HepG2 (cell line): ENCODE data around the gene WDR81. TPM values are rescaled to one million over a fixed set of nuclear protein-coding genes. Genes with fewer than 3 reads are reported as not detected.
A peak's percentile ranks its signal among the peaks of the same experiment; 100 is the strongest.

Experiments
- ARID3A ChIP-seq: IDR thresholded peaks from 2 replicates; pipeline ENCODE4 v1.6.1; 2012; ENCODE audit warnings: low read depth, low read length, improper control_type of control experiment
- ATF7-NPFF ChIP-seq: sonication (generic); formaldehyde crosslinking; IDR thresholded peaks from 2 replicates; pipeline ENCODE4 v1.8.1; 2023; ENCODE audit warnings: mild to moderate bottlenecking, low read depth, missing genetic modification reagents, moderate library complexity
- ERF ChIP-seq: IDR thresholded peaks from 2 replicates; pipeline ENCODE4 v1.6.1; 2018; ENCODE audit warnings: missing biosample characterization, missing genetic modification reagents
- HCFC1 ChIP-seq: fragments of 150-350 bp; IDR thresholded peaks from 2 replicates; pipeline ENCODE4 v1.6.1; 2014; ENCODE audit warnings: low read depth, low read length
- HNF4G ChIP-seq, 2 experiments: sonication (generic) in 1 of 2; formaldehyde crosslinking in 1 of 2; IDR thresholded peaks; 2 replicates each; pipeline versions ENCODE4 v1.4.0 to v1.6.1; 2011 to 2020; ENCODE audit warnings: borderline replicate concordance in 2 of 2, low read depth in 2 of 2, mild to moderate bottlenecking in 2 of 2, low read length in 1 of 2, missing genetic modification reagents in 1 of 2, moderate library complexity in 1 of 2
- MLX ChIP-seq: IDR thresholded peaks from 2 replicates; pipeline ENCODE4 v1.6.1; 2016
- NCOA5 ChIP-seq: sonication (generic); formaldehyde crosslinking; IDR thresholded peaks from 2 replicates; pipeline ENCODE4 v1.4.0; 2020; ENCODE audit warnings: missing genetic modification reagents
- NR2C2 ChIP-seq: sonication (generic); formaldehyde crosslinking; IDR thresholded peaks from 2 replicates; pipeline ENCODE4 v1.4.0; 2020; ENCODE audit warnings: missing genetic modification reagents, mild to moderate bottlenecking, moderate library complexity, borderline replicate concordance
- NR2F1 ChIP-seq, 2 experiments: fragments of 450-650 bp in 1 of 2; formaldehyde crosslinking in 1 of 2; IDR thresholded peaks; 2 replicates each; pipeline versions ENCODE4 v1.5.0 to v1.6.1; 2016 to 2020; ENCODE audit warnings: mild to moderate bottlenecking in 1 of 2, missing compliant biosample characterization in 1 of 2, missing genetic modification reagents in 1 of 2, moderate library complexity in 1 of 2
- TARDBP ChIP-seq: sonication (generic); formaldehyde crosslinking; IDR thresholded peaks from 2 replicates; pipeline ENCODE4 v1.8.0; 2022; ENCODE audit warnings: mild to moderate bottlenecking, missing genetic modification reagents
- TGIF2 ChIP-seq: IDR thresholded peaks from 2 replicates; pipeline ENCODE4 v1.6.1; 2016; ENCODE audit warnings: control low read depth, missing compliant biosample characterization
- ZNF263 ChIP-seq: sonication (generic); formaldehyde crosslinking; IDR thresholded peaks from 2 replicates; pipeline ENCODE4 v1.4.0; 2020; ENCODE audit warnings: missing genetic modification reagents
- ZNF264 ChIP-seq: sonication (generic); formaldehyde crosslinking; IDR thresholded peaks from 2 replicates; pipeline ENCODE4 v1.4.0; 2020; ENCODE audit warnings: missing genetic modification reagents
- ZNF337 ChIP-seq: sonication (generic); formaldehyde crosslinking; IDR thresholded peaks from 2 replicates; pipeline ENCODE4 v1.5.1; 2020; ENCODE audit warnings: missing genetic modification reagents, low read depth, mild to moderate bottlenecking, borderline replicate concordance
- ZNF749 ChIP-seq: sonication (generic); formaldehyde crosslinking; IDR thresholded peaks from 2 replicates; pipeline ENCODE4 v1.8.0; 2022; ENCODE audit warnings: mild to moderate bottlenecking, missing genetic modification reagents, moderate library complexity, borderline replicate concordance
- polyA plus RNA-seq, 8 experiments: library from polyadenylated mRNA; depleted of rRNA in 3 of 8; stranded (reverse) in 7 of 8; unstranded in 1 of 8; fragments of >200 nt; fragmentation: Illumina TruSeq in 4 of 8; extraction: Trizol in 4 of 8; gene quantifications; 2 replicates each; pipeline versions ENCODE4 v1.2.1 to v1.2.3, GENCODE V29; 2011 to 2016; ENCODE audit warnings: low read depth in 4 of 8, missing spikeins in 1 of 8, mixed read lengths in 1 of 8; ENCODE audit not compliant: insufficient read depth in 1 of 8
- total RNA-seq, 5 experiments: library from RNA; depleted of rRNA; stranded (reverse); fragments of >200 nt; fragmentation: Illumina TruSeq; extraction: Trizol; gene quantifications; 2 replicates each; pipeline ENCODE4 v1.2.3, GENCODE V29; 2016; ENCODE audit warnings: low read depth in 1 of 5
- TF ChIP-seq, protein P1 (sequence below): sonication (generic); formaldehyde crosslinking; IDR thresholded peaks from 2 replicates; pipeline ENCODE4 v1.9.0; 2022; ENCODE audit warnings: missing genetic modification reagents, mild to moderate bottlenecking, borderline replicate concordance
- TF ChIP-seq, protein P2 (sequence below), 2 experiments: sonication (generic) in 1 of 2; formaldehyde crosslinking in 1 of 2; IDR thresholded peaks; 2 replicates each; pipeline versions ENCODE4 v1.5.1 to v1.6.1; 2011 to 2020; ENCODE audit warnings: borderline replicate concordance in 1 of 2, low read depth in 1 of 2, low read length in 1 of 2, mild to moderate bottlenecking in 1 of 2, missing genetic modification reagents in 1 of 2, moderate library complexity in 1 of 2

The WDR81 gene
- total and polyA plus RNA-seq, 2 of the 13 experiments (the other 11 are each of a cell fraction or from before 2014, with no cell fraction given) = 9.1 to 16.7 TPM

DNA sequence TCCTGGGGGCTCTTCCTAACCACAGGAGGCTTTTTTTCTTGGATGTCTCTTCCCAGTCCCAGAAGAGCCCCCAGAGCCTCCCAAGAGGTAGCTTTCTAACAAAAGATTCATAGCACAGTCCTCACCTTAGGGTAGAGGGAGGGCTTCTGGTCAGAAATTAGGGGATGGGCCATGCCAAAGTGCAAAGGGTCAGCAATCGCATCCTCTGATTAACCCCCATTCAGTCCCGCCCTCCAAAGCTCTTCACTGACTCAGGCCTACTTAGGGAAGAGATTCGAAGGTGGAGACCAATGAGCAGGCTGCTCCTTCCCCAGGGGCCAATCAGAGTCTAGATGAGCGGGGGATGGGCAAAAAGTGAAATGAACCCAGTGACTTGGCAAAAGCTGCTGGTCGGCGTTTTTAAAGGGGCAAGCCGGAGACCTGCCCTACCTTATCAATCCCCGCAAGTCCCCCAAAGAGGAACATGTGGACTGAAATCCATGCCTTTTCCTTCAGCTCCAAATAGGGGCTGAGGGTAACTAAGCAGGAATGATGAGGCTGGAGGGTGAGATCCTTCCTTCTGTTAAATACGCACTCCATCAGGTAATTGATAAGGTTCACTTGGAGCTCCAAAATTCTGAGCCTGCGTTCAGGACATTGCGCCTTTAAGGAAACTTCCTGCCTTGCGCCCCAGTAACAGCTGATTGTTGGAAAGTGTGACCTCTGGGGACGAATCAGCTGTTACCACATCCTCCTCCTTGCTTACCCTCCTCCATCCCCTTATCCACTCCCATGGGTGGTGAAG is 7.4 kb upstream of the WDR81 start (continued):
- TF ChIP-seq HCFC1 (no peak), ZNF263 (CRISPR knock-in tag) (no peak), ZNF264 (no peak), NCOA5 (CRISPR knock-in tag) (no peak), HNF4G (IDR thresholded peaks at IDR 0.05; ENCODE audit: borderline replicate concordance, low read depth, low read length) (peak; percentile 66; the same call in 1 of the 2 replicates), HNF4G (CRISPR knock-in tag; IDR thresholded peaks at IDR 0.05; ENCODE audit: borderline replicate concordance, low read depth) (peak; percentile 6; the same call in 1 of the 2 replicates), TARDBP (0 out of 2 replicates have a peak, but pooled peaks have one; percentile 27), ERF (CRISPR knock-in tag) (no peak), NR2C2 (CRISPR knock-in tag) (peak; percentile 27; the same call in 1 of the 2 replicates), ZNF337 (CRISPR knock-in tag) (0 out of 2 replicates have a peak, but pooled peaks have one; percentile 48), ZNF749 (0 out of 2 replicates have a peak, but pooled peaks have one; percentile 36), NR2F1 (CRISPR knock-in tag; IDR thresholded peaks at IDR 0.05) (peak in 1 of 2 experiments; percentile 78; a peak in 2 of 4 replicates), MLX (CRISPR knock-in tag) (no peak), ARID3A (peak; percentile 83; the same call in 1 of the 2 replicates), TGIF2 (CRISPR knock-in tag) (peak; percentile 79; the same call in 1 of the 2 replicates), ATF7-NPFF (no peak)
- TF ChIP-seq, protein P1, sequence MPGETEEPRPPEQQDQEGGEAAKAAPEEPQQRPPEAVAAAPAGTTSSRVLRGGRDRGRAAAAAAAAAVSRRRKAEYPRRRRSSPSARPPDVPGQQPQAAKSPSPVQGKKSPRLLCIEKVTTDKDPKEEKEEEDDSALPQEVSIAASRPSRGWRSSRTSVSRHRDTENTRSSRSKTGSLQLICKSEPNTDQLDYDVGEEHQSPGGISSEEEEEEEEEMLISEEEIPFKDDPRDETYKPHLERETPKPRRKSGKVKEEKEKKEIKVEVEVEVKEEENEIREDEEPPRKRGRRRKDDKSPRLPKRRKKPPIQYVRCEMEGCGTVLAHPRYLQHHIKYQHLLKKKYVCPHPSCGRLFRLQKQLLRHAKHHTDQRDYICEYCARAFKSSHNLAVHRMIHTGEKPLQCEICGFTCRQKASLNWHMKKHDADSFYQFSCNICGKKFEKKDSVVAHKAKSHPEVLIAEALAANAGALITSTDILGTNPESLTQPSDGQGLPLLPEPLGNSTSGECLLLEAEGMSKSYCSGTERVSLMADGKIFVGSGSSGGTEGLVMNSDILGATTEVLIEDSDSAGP (CRISPR knock-in tag) = peak; percentile 99
- TF ChIP-seq, protein P2, sequence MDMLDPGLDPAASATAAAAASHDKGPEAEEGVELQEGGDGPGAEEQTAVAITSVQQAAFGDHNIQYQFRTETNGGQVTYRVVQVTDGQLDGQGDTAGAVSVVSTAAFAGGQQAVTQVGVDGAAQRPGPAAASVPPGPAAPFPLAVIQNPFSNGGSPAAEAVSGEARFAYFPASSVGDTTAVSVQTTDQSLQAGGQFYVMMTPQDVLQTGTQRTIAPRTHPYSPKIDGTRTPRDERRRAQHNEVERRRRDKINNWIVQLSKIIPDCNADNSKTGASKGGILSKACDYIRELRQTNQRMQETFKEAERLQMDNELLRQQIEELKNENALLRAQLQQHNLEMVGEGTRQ (IDR thresholded peaks at IDR 0.05; ENCODE audit: low read depth, low read length) = peak; percentile 72
- TF ChIP-seq, protein P2 (CRISPR knock-in tag; IDR thresholded peaks at IDR 0.05; ENCODE audit: borderline replicate concordance) = no peak; the same call in 1 of the 2 replicates
